Liver (tissue), 9 donors: ENCODE data around the gene LDAH. TPM values are rescaled to one million over a fixed set of nuclear protein-coding genes. Genes with fewer than 3 reads are reported as not detected.
A peak's percentile ranks its signal among the peaks of the same experiment; 100 is the strongest.

ENCODE experiments used
- DNase-seq: peaks from one replicate; pipeline ENCODE4 v3.0.0-alpha.2; 2017; ENCODE audit warnings: low spot score
- H3K27ac ChIP-seq, 2 donors: one replicate each; pipeline ENCODE4 v1.7.0; 2013; ENCODE audit warnings: inconsistent platforms in 2 of 2, low read length in 2 of 2, control low read depth in 1 of 2, low read depth in 1 of 2, mild to moderate bottlenecking in 1 of 2
- H3K27me3 ChIP-seq, 4 donors: one replicate each; pipeline versions ENCODE4 v1.6.1 to v1.7.0; 2013; ENCODE audit warnings: low read length in 3 of 4, inconsistent platforms in 1 of 4, mild to moderate bottlenecking in 1 of 4, moderate library complexity in 1 of 4; ENCODE audit not compliant: control insufficient read depth in 4 of 4, insufficient read depth in 4 of 4
- H3K36me3 ChIP-seq, 4 donors: one replicate each; pipeline versions ENCODE4 v1.6.1 to v1.7.0; 2013; ENCODE audit warnings: low read length in 3 of 4, mild to moderate bottlenecking in 3 of 4, low read depth in 1 of 4, moderate library complexity in 1 of 4; ENCODE audit not compliant: control insufficient read depth in 4 of 4, insufficient read depth in 3 of 4
- H3K4me1 ChIP-seq, 4 donors: one replicate each; pipeline versions ENCODE4 v1.6.1 to v1.7.0; 2013; ENCODE audit warnings: low read length in 3 of 4, mild to moderate bottlenecking in 3 of 4, moderate library complexity in 1 of 4; ENCODE audit not compliant: control insufficient read depth in 4 of 4, insufficient read depth in 4 of 4
- H3K4me3 ChIP-seq, 3 donors: one replicate each; pipeline versions ENCODE4 v1.6.1 to v1.7.0; 2013; ENCODE audit warnings: low read length in 3 of 3, control low read depth in 1 of 3, low read depth in 1 of 3, mild to moderate bottlenecking in 1 of 3
- H3K9ac ChIP-seq, 2 donors: one replicate each; pipeline ENCODE4 v1.7.0; 2013; ENCODE audit warnings: low read length in 2 of 2, mild to moderate bottlenecking in 2 of 2, moderate library complexity in 2 of 2, control low read depth in 1 of 2, low read depth in 1 of 2
- H3K9me3 ChIP-seq, 4 donors: one replicate each; pipeline versions ENCODE4 v1.6.1 to v1.7.0; 2013; ENCODE audit warnings: low read length in 3 of 4; ENCODE audit not compliant: control insufficient read depth in 4 of 4
- ATF3 ChIP-seq: IDR thresholded peaks from 2 replicates; pipeline ENCODE4 v1.6.1; 2016; ENCODE audit warnings: antibody characterized with exemption
- EGR1 ChIP-seq, 2 donors: IDR thresholded peaks; 2 replicates each; pipeline ENCODE4 v1.6.1; 2016 to 2018; ENCODE audit warnings: antibody characterized with exemption in 2 of 2, low read depth in 2 of 2
- FOXA1 ChIP-seq: IDR thresholded peaks from 2 replicates; pipeline ENCODE4 v1.6.1; 2016; ENCODE audit warnings: antibody characterized with exemption
- HNF4A ChIP-seq, 2 donors: conservative IDR thresholded peaks; 2 replicates each; pipeline ENCODE4 v1.6.1; 2016; ENCODE audit warnings: antibody characterized with exemption in 2 of 2, mild to moderate bottlenecking in 2 of 2
- MAX ChIP-seq: IDR thresholded peaks from 2 replicates; pipeline ENCODE4 v1.6.1; 2016; ENCODE audit warnings: antibody characterized with exemption
- NR2F2 ChIP-seq: IDR thresholded peaks from 2 replicates; pipeline ENCODE4 v1.6.1; 2016; ENCODE audit warnings: antibody characterized with exemption
- RAD21 ChIP-seq, 2 donors: IDR thresholded peaks; 2 replicates each; pipeline ENCODE4 v1.6.1; 2016; ENCODE audit warnings: antibody characterized with exemption in 2 of 2, mild to moderate bottlenecking in 2 of 2
- REST ChIP-seq: IDR thresholded peaks from 2 replicates; pipeline ENCODE4 v1.6.1; 2016; ENCODE audit warnings: antibody characterized with exemption, mild to moderate bottlenecking
- RXRA ChIP-seq, 2 donors: IDR thresholded peaks; 2 replicates each; pipeline ENCODE4 v1.6.1; 2017 to 2018; ENCODE audit warnings: antibody characterized with exemption in 2 of 2, mild to moderate bottlenecking in 1 of 2
- SP1 ChIP-seq: IDR thresholded peaks from 2 replicates; pipeline ENCODE4 v1.6.1; 2018; ENCODE audit warnings: antibody characterized with exemption, mild to moderate bottlenecking
- TAF1 ChIP-seq: conservative IDR thresholded peaks from 2 replicates; pipeline ENCODE4 v1.6.1; 2016; ENCODE audit warnings: antibody characterized with exemption, mild to moderate bottlenecking
- YY1 ChIP-seq: IDR thresholded peaks from 2 replicates; pipeline ENCODE4 v1.6.1; 2016; ENCODE audit warnings: antibody characterized with exemption, mild to moderate bottlenecking
- WGBS: extraction: QIAGEN DNeasy Blood & Tissue Kit; methylation state at CpG from one replicate; pipeline ENCODE4 v1.1.7; 2013; 5-methylcytosine and 5-hydroxymethylcytosine counted together
- polyA plus RNA-seq, 2 donors: library from polyadenylated mRNA; stranded (reverse) in 1 of 2; unstranded in 1 of 2; fragments of 200-250 nt in 1 of 2; fragments of >200 nt in 1 of 2; fragmentation: Nextera tagmentation in 1 of 2; extraction: Ambion mirVana in 1 of 2; gene quantifications; one replicate each; pipeline versions ENCODE4 v1.2.1 to v1.2.3, GENCODE V29; 2013 to 2015
- total RNA-seq, 2 donors: library from RNA; depleted of rRNA; stranded (reverse); fragments of >200 nt; gene quantifications; one replicate each; pipeline ENCODE4 v1.2.3, GENCODE V29; 2014
- TF ChIP-seq, protein P1 (sequence below): fragments of 150-350 bp; IDR thresholded peaks from 2 replicates; pipeline ENCODE4 v1.5.1; 2017; ENCODE audit warnings: improper control_type of control experiment, low read depth, low read length; ENCODE audit not compliant: missing input control
- donor health status: healthy.
- donor health status: healthy.
- donor health status: healthy.
- donor health status: healthy.
- donor health status: healthy.

LDAH gene
- total and polyA plus RNA-seq, 4 donors, result 5.8 to 17.7 (median 9.7) TPM

- peak; percentile 48 for TF ChIP-seq MAX
- TF ChIP-seq NR2F2, result no peak
These were observed 65.4 kb downstream of the LDAH start (continued) for GRCh38 chr2:20757405-20758090.

DNA sequence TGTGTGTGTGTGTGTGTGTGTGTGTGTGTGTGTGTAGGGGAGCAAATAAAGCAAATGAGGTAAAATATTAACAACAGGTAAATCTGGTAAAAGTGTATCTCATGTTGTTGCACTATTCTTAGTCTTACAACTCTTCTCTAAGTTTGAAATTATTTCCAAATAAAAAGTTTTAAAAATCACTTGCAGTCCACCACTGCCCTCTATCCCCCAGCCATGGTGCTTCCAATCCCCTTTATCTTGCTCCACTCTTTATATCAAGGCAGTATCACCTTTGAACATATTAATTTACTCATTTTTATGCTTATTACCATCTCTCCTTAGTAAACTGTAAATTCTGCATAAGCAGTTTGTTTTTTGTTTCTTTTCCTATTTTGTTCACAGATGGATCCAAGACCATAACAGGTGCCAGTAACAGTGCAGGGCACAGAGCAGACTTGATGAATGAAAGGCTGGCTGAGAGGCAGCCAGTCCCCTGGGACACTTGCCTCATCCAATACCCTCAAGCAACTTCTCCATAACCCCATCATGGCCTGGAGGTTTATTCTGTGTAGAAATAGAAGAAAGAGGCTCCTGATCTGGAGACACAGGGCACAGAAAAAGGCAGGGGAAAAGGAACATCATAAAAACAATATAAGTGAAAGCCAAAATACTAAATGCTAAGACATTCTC, 67.6 kb downstream of the LDAH start:
- peaks cover 0 to 3% (median under 1%) of the 10 kb centered on the region in 4 donors for H3K9me3 ChIP-seq
- no peak overlapping the region for H3K4me3 ChIP-seq
- H3K9ac ChIP-seq, result no peak overlapping the region
- peaks cover 0 to 9% (median 2%) of the 10 kb centered on the region in 4 donors for H3K4me1 ChIP-seq
- no peak overlapping the region for H3K27ac ChIP-seq
- DNase-seq, result no peak
- no peaks in the 10 kb centered on the region for H3K27me3 ChIP-seq
- TF ChIP-seq EGR1 (IDR thresholded peaks at IDR 0.05; ENCODE audit: low read depth in 2 of 2), result no peak
- TF ChIP-seq YY1, result no peak
- TF ChIP-seq MAX, result no peak
- TF ChIP-seq SP1, result no peak
- no peak for TF ChIP-seq FOXA1
- TF ChIP-seq HNF4A (conservative IDR thresholded peaks at IDR 0.05), result no peak
- TF ChIP-seq TAF1, result no peak
- TF ChIP-seq, protein P1, sequence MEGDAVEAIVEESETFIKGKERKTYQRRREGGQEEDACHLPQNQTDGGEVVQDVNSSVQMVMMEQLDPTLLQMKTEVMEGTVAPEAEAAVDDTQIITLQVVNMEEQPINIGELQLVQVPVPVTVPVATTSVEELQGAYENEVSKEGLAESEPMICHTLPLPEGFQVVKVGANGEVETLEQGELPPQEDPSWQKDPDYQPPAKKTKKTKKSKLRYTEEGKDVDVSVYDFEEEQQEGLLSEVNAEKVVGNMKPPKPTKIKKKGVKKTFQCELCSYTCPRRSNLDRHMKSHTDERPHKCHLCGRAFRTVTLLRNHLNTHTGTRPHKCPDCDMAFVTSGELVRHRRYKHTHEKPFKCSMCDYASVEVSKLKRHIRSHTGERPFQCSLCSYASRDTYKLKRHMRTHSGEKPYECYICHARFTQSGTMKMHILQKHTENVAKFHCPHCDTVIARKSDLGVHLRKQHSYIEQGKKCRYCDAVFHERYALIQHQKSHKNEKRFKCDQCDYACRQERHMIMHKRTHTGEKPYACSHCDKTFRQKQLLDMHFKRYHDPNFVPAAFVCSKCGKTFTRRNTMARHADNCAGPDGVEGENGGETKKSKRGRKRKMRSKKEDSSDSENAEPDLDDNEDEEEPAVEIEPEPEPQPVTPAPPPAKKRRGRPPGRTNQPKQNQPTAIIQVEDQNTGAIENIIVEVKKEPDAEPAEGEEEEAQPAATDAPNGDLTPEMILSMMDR, result peak; percentile 30
- TF ChIP-seq RXRA (IDR thresholded peaks at IDR 0.05), result no peak
- no peak for TF ChIP-seq REST
- no peak for TF ChIP-seq ATF3
- peak; percentile 61 to 70 for TF ChIP-seq RAD21 (IDR thresholded peaks at IDR 0.05)
- H3K36me3 ChIP-seq, result peaks cover 0 to under 1% (median under 1%) of the 10 kb centered on the region in 4 donors

DNA sequence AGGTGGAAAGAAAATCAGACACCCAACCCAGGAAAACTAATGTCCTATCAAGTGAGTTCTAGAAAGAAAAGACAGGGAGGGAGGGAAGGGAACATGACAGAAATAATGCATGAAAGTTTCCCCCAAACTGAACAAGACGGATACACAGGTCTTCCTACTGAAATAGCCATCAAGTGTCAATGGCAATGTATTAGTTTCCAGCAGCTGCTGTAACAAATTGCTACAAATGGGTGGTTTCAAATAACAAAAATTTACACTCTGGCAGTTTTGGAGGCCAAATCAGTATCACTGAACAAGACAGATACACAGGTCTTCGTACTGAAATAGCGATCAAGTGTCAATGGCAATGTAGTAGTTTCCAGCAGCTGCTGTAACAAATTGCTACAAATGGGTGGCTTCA, 70.6 kb downstream of the LDAH start:
- 99% methylated on average over 3 of the region's 3 CpGs for WGBS
- no peak for DNase-seq
- H3K4me1 ChIP-seq, result peaks cover 0 to 2% (median 0%) of the 10 kb centered on the region in 4 donors
- no peaks in the 10 kb centered on the region for H3K36me3 ChIP-seq
- H3K27ac ChIP-seq, result no peak overlapping the region
- TF ChIP-seq RXRA (IDR thresholded peaks at IDR 0.05), result no peak
- H3K4me3 ChIP-seq, result no peak overlapping the region
- no peak overlapping the region for H3K9ac ChIP-seq
- H3K9me3 ChIP-seq, result peaks cover 0 to 3% (median 0%) of the 10 kb centered on the region in 4 donors
- H3K27me3 ChIP-seq, result no peaks in the 10 kb centered on the region
